ENCODE data around the gene CCDC169. TPM values are rescaled to one million over a fixed set of nuclear protein-coding genes. Genes with fewer than 3 reads are reported as not detected.
"Not testable (repeated sequence)": the region's sequence is repeated elsewhere in the genome, so short reads cannot be mapped to it uniquely, and the experiment has no call there.

The CCDC169 gene
- total RNA-seq, 1 donor from 2014 or later, result 3.2 TPM

DNA sequence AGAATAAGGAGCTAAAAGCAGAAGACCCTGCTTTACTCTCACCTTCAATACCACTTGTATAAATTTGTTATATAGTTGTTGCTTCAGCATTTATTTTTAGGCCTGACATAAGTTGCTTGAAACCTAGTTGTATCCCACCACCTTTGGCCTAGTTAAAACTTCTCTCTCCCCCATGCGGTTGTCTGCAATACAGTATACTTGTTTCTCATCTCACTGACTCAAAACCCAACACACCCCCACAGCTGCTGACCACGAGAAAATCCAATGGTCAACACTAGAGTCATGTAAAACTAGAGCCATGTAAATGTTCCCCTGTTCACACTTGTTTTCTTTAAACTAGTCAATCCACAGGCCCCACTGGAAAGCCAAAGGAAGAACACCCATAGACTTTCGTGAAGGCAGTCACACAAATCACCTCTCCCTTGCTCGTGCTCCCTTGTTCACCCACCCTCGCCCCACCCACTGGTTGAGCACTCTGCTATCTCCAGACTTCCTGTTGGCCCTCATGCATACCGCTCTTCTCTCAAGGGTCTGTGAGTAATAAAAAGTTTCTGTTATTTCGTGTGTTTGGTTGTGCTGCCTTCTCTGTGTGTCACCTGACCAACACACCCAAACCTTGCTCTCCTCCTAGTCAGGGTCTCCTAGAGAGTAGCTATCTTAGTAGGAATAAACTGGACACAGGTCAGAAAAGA lies 12.9 kb upstream of the CCDC169 start:
- TF ChIP-seq, protein P1, sequence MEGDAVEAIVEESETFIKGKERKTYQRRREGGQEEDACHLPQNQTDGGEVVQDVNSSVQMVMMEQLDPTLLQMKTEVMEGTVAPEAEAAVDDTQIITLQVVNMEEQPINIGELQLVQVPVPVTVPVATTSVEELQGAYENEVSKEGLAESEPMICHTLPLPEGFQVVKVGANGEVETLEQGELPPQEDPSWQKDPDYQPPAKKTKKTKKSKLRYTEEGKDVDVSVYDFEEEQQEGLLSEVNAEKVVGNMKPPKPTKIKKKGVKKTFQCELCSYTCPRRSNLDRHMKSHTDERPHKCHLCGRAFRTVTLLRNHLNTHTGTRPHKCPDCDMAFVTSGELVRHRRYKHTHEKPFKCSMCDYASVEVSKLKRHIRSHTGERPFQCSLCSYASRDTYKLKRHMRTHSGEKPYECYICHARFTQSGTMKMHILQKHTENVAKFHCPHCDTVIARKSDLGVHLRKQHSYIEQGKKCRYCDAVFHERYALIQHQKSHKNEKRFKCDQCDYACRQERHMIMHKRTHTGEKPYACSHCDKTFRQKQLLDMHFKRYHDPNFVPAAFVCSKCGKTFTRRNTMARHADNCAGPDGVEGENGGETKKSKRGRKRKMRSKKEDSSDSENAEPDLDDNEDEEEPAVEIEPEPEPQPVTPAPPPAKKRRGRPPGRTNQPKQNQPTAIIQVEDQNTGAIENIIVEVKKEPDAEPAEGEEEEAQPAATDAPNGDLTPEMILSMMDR (conservative IDR thresholded peaks at IDR 0.05), result no peak
- Mint-ChIP-seq H3K4me3 (no peak overlapping the region), H3K27me3 (no peaks in the 10 kb centered on the region), H3K4me1 (ENCODE audit: unreplicated experiment) (no peaks in the 10 kb centered on the region), H3K9me3 (no peaks in the 10 kb centered on the region), H3K36me3 (peaks cover 34% of the 10 kb centered on the region), H3K27ac (no peak overlapping the region)
- no peak for DNase-seq (ENCODE audit: extremely low spot score, unreplicated experiment)

DNA sequence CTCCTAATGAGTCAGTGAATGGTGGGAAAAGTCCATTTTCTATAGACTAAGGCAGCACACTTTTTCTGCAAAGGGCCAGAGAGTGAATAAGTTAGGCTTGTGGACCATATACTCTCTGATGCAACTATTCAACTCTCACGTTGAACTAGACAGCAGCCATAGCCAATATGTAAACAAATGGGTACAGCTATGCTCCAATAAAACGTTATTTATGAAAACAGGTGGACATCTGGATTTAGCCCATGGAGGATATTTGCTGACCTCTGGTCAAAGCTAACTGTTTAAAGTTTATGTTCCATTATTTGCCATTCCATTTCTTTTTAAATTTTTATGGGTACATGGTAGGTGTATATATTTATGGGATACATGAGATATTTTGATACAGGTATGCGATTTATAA lies 4.7 kb upstream of the CCDC169 start:
- H3K27ac Mint-ChIP-seq, result no peak overlapping the region
- H3K36me3 Mint-ChIP-seq, result peaks cover 34% of the 10 kb centered on the region
- DNase-seq (ENCODE audit: extremely low spot score, unreplicated experiment), result no peak
- no peak overlapping the region for H3K4me3 Mint-ChIP-seq
- H3K9me3 Mint-ChIP-seq, result peaks cover 5% of the 10 kb centered on the region
- peaks cover 15% of the 10 kb centered on the region for H3K4me1 Mint-ChIP-seq (ENCODE audit: unreplicated experiment)
- no peaks in the 10 kb centered on the region for H3K27me3 Mint-ChIP-seq
- TF ChIP-seq, protein P1 (conservative IDR thresholded peaks at IDR 0.05), result no peak

DNA sequence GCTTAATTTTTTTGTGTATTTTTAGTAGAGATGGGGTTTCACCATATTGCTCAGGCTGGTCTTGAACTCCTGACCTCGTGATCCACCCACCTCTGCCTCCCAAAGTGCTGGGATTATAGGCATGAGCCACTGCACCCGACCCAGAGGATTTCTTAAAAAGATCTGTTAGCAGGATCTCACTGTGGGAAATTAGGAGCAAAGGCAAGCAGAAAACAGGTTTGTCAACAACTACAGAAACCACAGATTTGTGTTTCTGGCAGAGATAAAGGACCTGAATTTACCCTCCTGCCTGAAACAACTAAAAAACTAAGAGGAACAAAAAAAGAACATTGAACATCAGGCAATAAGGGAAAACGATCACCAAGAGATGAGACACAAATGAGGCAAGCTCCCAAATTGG lies 1.9 kb upstream of the CCDC169 start:
- Mint-ChIP-seq H3K4me1 (ENCODE audit: unreplicated experiment) (peaks cover 15% of the 10 kb centered on the region), H3K27ac (peak overlapping the region; percentile 81), H3K36me3 (peaks cover 28% of the 10 kb centered on the region), H3K4me3 (peak overlapping the region; percentile 47)
- not testable (repeated sequence) for DNase-seq (ENCODE audit: extremely low spot score, unreplicated experiment); H3K9me3 Mint-ChIP-seq; H3K27me3 Mint-ChIP-seq

DNA sequence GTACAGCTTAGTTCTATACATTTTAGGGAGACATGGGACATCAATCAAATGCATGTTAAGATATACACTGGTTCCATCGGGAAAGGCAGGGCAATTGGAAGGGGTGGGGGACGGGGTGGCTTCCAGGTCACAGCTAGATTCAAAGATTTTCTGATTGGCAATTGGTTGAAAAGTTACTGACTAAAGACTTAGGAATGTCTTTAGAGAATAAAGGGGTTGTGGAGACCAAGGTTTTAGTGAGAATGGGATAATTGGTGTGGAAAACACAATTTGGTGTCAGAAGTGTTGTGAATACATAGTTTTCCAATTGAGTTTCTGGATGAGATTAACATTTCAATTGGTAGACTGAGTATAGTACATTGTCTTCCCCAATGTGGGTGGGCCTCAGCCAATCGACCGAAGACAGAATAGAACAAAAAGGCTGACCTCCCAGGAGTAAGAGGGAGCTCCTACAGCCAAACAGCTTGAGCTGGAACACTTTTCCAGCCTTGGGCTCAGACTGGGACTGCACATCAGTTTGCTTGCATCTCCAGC lies 988 bp upstream of the CCDC169 start:
- Mint-ChIP-seq H3K27me3 (no peaks in the 10 kb centered on the region), H3K36me3 (peaks cover 24% of the 10 kb centered on the region), H3K9me3 (peaks cover 5% of the 10 kb centered on the region), H3K4me1 (ENCODE audit: unreplicated experiment) (peaks cover 15% of the 10 kb centered on the region), H3K27ac (peak overlapping the region; percentile 87), H3K4me3 (peak overlapping the region; percentile 94)
- TF ChIP-seq, protein P1 (conservative IDR thresholded peaks at IDR 0.05), result no peak
- DNase-seq (ENCODE audit: extremely low spot score, unreplicated experiment), result no peak

DNA sequence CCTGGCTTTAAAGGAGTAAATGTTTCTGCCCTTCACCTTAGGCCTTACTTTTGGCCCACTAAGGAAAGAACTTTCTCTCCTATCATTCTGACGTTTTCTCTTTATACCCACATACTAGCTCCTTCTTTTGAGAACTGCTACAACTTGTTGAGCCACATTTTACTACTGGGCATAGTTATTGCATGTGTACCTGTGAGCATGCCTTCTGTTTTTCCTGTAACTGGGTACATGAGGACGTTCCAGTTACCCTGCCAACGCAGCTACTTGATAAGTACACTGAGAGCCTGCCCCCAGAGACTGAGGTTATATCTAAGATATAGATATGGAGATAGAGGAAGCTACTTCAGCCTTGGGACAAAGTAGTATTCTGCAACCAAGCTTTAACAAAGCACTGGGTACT lies 3.5 kb downstream of the CCDC169 start:
- Mint-ChIP-seq H3K27ac (no peak overlapping the region), H3K36me3 (no peaks in the 10 kb centered on the region), H3K4me1 (ENCODE audit: unreplicated experiment) (peaks cover 10% of the 10 kb centered on the region), H3K27me3 (no peaks in the 10 kb centered on the region), H3K9me3 (peaks cover 4% of the 10 kb centered on the region), H3K4me3 (no peak overlapping the region)
- no peak for DNase-seq (ENCODE audit: extremely low spot score, unreplicated experiment)
- TF ChIP-seq, protein P1 (conservative IDR thresholded peaks at IDR 0.05), result no peak

DNA sequence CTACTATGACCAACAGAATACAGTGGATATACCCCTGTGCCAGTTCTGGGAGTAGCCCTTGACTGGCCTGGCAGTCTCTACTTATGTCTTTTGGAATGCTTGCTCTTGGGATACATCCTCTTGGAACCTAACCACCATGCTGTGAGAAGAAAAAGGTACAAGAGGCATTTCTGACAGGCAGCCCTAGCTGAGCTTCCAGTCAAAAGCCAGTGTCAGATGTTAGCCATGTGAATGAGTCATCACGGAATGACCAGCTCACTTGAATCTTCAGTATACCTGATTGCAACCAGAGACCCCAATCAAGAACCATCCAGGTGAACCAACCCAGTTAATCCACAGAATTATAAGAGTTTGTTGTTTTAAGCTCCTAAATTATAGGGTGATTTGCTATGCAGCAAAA lies 4.1 kb downstream of the CCDC169 start:
- Mint-ChIP-seq H3K9me3 (peaks cover 4% of the 10 kb centered on the region), H3K4me3 (no peak overlapping the region), H3K27ac (no peak overlapping the region), H3K36me3 (no peaks in the 10 kb centered on the region), H3K4me1 (ENCODE audit: unreplicated experiment) (peaks cover 6% of the 10 kb centered on the region), H3K27me3 (no peaks in the 10 kb centered on the region)
- no peak for DNase-seq (ENCODE audit: extremely low spot score, unreplicated experiment)
- TF ChIP-seq, protein P1 (conservative IDR thresholded peaks at IDR 0.05), result no peak

All from type B pancreatic cell (in vitro differentiated cells).